HG03565 (cell line): ENCODE data around the gene ROBO1.
"Not testable (repeated sequence)": the region's sequence is repeated elsewhere in the genome, so short reads cannot be mapped to it uniquely, and the experiment has no call there.

ENCODE experiments used
- ATAC-seq: cut with Tn5 transposase; IDR thresholded peaks from one replicate; pipeline ENCODE4 v1.9.1; 2021; ENCODE audit warnings: mild to moderate bottlenecking, moderate library complexity; ENCODE audit not compliant: unreplicated experiment

The ROBO1 gene

GRCh38 chr3:78889348-78889747 lies 878.5 kb downstream of the ROBO1 start:
- ATAC-seq, result no peak

GRCh38 chr3:78888635-78889034 lies 879.2 kb downstream of the ROBO1 start:
- no peak for ATAC-seq

- no peak for ATAC-seq
Observed at GRCh38 chr3:78887547-78888011, 880.2 kb downstream of the ROBO1 start.

GRCh38 chr3:78887029-78887428 lies 880.8 kb downstream of the ROBO1 start:
- ATAC-seq, result no peak

- ATAC-seq, result not testable (repeated sequence)
Observed at GRCh38 chr3:78884567-78884966, 883.2 kb downstream of the ROBO1 start.

GRCh38 chr3:78882251-78882650 lies 885.5 kb downstream of the ROBO1 start:
- ATAC-seq, result no peak

GRCh38 chr3:78881501-78881900 lies 886.3 kb downstream of the ROBO1 start:
- ATAC-seq, result no peak

GRCh38 chr3:78880603-78881461 lies 887.0 kb downstream of the ROBO1 start:
- no peak for ATAC-seq

GRCh38 chr3:78879295-78879860 lies 888.4 kb downstream of the ROBO1 start:
- ATAC-seq, result no peak

GRCh38 chr3:78878789-78879188 lies 889.0 kb downstream of the ROBO1 start:
- no peak for ATAC-seq

GRCh38 chr3:78878011-78878410 lies 889.8 kb downstream of the ROBO1 start:
- no peak for ATAC-seq

GRCh38 chr3:78875851-78876250 lies 891.9 kb downstream of the ROBO1 start:
- ATAC-seq, result no peak

- no peak for ATAC-seq
Observed at GRCh38 chr3:78875436-78875835, 892.4 kb downstream of the ROBO1 start.

- no peak for ATAC-seq
Observed at GRCh38 chr3:78873641-78874040, 894.2 kb downstream of the ROBO1 start.

- ATAC-seq, result no peak
Observed at GRCh38 chr3:78872195-78872594, 895.6 kb downstream of the ROBO1 start.

- peak; percentile 56 for ATAC-seq
Observed at GRCh38 chr3:78871048-78871447, 896.8 kb downstream of the ROBO1 start.

- ATAC-seq, result no peak
Observed at GRCh38 chr3:78870484-78870883, 897.3 kb downstream of the ROBO1 start.

- ATAC-seq, result no peak
Observed at GRCh38 chr3:78868570-78868969, 899.2 kb downstream of the ROBO1 start.

GRCh38 chr3:78867409-78868372 lies 900.1 kb downstream of the ROBO1 start:
- ATAC-seq, result no peak

- no peak for ATAC-seq
Observed at GRCh38 chr3:78863306-78864203, 904.2 kb downstream of the ROBO1 start.
